Activated CD4-positive, alpha-beta T cell treated with anti-CD3 and anti-CD28 coated beads, Interleukin-10, Interleukin-2, amounts not matched to agents 100 ng/mL and 50 ng/mL, durations not matched to agents 16 hours and 8 hours (primary cell): Measurements from ENCODE around the gene GID8.
"Not testable (repeated sequence)": the region's sequence is repeated elsewhere in the genome, so short reads cannot be mapped to it uniquely, and the experiment has no call there.

Experiments used
- DNase-seq: peaks from one replicate; pipeline ENCODE4 v3.0.0-alpha.2; 2020

Gene GID8

DNA sequence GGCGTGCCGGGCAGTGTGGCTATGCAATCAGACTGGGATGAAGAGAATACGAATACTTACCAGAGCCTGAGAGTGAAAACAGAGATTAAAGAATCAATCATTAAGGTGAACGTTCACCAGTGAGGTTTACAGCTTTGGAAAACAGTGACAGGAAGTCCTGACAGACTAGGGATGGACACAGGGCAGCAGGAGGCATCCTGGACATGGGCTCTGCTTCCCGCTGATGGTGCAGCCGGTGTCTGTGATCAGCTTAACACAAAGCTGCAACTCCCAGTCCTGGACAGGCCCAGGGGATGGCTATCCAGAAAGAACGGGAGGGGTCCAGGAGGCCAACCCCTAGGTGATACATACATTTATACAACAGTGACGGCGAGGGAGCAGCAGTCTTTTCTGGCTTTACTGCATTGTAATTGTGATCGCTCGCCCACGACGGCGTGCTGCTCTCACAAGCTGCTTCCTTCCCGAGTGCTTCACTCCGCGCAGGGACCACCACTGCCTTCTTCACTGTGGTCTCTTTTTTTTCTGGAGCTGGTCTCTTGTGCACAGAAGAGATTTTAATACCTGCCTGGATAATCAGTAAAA, 32.3 kb upstream of the GID8 start:
- DNase-seq = no peak

DNA sequence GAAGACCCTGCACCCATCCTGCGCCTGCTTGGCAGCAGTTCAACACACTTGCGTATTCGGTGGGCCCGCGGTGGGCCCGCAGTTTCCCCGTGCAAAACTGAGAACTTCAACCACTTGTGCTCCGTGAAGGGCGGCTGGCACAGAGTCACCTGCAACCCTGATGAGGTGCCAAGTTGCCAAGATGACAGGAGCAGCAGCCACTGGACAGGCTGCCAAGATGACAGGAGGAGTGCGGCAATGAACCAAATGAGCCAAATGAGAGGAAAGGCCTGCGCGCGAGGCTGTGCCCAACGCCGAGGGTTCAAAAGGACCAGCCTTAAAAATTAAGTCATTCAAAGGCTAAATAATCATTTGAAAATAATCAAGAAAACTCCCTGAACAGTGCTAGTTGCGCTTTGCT, 31.7 kb upstream of the GID8 start:
- DNase-seq = no peak

DNA sequence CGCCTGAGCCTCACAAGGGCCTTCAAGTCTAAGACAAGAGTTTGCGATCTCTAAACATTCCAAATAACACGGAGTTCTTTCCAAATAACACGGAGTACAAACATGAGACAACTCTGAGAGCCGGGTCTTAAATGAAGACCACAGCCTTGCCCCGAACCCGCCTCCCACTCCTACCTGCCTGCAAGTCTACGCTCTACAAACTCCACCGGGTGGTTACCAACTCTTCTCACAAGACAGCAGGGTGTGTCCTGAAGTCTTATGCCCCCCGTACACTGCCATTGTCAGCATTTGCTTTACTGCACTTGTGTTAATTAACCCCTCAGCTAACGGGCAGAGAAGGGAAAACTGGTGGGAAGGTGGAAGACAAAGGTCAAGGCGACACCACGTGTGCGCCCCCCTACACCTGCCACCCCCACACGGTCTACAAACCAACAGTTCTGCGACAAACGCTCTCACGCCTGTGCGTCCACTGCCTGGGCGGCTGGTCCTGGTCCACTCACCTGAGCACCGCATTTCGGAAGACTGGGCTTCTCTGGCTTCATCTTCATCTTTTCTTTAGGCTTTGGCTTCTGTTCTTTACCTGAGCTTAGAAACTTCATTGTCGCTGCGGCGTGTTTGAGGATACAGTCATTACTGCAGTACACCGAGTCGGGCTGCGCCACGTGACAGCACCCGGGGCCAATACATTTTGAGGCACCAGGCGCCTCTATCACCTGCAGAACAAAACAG, 31.1 kb upstream of the GID8 start:
- no peak for DNase-seq

DNA sequence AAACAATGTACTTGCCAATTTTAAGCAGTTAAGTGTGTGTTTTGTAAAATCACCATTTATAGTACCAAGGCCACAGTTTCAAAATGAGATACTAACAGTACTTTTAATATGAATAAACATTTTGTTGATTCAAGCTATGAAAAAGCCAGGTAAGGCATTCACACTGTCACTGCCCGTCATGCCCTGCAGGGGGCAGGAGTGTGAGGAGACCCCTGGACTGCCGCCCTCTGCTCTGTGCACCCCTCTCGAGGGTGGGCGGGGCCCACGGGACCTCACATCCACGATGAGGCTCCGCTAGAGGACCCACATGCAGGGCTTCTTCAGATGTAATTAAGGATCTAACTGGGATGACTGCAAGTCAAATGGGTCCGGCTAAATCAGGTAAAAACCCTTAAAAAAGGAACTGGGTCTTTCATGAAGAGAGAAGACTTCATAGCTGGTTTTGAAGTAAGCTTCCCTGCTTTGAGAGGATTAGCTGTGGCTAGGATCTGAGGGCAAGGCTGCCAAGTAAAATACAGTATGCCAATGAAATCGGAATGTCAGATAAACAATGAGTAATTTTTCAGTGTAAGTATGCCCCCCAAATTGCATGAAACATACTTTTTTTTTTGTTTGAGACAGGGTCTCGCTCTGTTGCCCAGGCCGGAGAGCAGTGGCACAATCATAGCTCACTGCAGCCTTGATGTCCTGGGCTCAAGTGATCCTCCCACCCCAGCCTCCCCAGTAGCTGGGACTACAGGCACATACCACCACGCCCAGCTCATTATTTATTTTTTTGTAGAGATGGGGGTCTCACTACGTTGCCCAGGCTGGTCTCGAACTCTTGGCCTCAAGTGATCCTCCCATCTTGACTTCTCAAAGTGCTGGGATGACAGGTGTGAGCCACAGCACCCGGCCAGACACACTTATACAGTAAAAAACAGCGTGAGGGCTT, 30.3 kb upstream of the GID8 start:
- DNase-seq = peak; percentile 43

DNA sequence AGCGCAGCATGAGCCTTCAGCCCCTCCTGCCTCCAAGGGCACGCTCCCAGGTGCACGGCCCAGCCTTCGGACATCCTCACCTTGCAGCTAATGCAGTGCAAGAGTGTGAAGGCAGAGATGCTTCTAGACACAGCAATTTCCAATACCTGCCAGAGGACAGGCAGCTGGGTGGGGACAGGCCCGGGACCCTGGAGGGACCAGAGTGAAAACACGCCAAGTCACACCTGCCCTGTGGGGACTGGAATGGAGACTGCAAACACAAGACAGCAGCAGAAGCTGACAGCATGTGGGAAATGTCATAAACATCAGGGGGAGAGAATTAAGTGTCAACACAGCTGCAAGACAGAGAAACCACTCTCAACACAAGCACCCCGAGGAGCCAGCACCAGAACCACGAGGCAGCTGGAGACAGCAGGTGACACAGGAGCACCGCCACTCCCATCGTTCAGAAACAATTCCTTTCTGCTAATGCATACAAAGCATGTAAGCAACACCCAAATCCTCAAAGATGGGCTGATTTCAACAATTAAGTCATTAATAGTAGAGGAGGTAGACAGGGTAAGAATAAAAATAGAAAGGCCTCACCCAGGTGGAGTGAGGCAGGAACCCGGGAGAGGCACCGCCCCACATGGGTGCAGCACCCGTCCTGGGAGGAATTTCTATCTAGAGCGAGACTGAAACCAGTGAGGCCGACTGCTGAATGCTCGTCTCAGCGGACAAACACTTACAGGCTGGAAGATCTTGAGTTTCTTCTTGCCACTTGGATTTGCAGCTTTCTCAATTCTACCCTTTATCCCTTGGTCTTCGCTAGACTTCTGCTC, 28.8 kb upstream of the GID8 start:
- DNase-seq = no peak

DNA sequence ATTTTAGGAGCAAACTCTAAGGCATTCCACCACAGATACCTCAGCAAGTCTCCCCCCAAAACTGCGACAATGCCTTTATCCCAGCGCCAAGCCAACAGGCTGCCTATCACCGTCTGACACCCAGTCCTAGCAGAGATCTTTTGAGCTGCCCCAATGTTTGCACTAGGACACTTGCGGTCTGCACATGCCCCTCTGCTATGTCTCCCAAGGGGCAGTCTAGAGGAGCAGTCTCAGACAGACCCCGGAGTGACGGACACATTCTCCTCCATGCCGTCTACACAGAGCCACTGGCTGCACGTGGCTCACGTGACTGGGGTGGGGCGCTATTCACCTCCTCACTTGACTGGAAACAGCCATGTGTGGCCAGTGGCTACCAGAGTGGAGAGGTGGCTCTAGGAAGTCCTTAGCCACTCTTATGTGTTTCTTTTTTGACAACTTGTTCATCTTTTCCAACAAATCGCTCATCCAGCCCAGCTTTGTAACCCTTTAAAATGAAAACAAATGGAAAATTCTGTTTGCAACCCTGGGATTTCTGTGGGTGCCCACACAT, 27.7 kb upstream of the GID8 start:
- DNase-seq = no peak

DNA sequence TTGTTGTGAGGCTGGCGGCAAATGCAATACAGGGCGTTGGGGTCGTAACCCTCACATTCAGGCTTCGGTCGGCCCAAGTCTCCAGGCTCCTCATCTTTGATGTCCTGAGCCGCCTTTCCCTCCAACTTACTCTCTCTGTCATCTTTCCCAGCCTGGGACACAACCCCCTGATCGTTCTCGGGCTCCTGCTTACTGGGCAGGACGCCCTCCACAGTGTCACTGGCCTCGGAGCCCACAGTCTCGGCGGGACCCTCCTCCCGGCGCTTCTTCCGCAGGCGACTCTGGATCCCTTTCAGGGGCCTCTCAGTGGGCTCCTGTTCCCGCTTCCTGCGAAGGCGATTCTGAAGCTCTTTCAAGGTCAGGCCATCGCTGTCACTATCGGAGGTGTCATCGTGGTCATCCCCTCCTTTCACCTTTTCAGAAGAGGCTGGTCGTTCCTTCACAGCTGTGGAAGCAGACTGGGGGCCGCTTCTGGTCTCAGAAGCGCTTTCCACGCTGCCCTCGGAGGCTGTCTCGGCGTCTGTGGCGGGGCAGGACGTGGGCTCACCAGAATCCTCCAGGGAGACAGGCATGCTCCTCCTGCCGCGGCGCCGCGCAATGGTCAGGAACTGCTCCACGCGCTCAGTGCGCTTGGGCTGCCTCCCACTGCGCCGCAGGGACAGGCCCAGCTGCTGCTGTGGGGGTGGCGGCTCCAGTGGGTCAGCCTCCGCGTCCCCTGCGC, 27.0 kb upstream of the GID8 start:
- DNase-seq = no peak

DNA sequence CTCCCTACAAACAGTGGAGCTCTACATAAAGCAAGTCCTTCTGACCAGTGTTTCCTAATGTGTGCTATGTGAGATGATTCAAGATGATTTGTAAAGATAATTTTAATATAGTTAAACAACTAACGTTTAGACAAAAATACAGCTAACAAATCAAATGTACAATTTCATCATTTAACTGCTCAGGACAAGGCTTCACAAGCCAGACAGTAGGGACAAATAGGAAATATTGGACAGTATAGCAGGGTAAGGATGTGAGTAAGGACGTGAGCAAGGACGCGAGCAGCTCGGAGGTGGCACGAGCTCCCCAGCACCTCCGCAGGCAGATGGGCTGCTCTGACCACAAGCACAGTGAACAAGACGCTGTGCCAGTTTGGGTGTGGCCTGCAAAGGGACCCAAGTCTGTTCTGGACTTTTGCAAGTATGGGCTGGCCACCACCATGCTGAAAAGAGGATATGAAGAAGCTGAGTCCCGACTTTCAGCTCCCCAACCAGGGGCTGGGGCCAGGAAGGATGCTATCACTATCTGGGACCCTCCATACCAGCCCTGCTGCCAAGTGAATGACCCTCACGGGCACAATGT, 26.2 kb upstream of the GID8 start:
- DNase-seq = no peak

DNA sequence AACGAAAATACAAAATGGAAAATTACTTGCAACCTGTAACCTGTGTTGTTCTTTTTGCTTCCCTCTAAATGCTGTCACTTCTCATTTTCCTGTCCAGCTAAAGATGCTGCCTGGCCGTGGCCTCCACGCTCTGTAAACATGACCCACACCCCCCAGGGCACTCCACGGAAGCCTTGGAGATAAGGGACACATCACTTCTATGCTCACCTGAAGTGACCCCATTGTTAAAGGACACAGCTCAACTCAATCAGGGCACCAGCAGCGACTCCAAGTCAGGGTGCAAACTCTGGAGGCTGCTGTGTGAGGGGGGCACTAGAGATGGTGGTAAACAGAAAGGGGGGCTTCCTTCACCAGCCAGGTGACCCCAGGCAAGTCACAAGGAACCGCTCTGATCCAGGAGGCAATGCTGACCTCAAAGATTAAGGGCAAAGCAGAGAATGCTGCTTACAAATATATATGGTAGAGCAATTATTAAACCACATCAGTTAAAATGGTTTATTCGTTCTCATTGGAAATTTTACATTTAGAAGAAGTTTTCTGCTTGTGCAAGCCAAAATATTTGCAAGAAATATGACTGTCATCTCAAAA, 24.8 kb upstream of the GID8 start:
- DNase-seq = no peak

DNA sequence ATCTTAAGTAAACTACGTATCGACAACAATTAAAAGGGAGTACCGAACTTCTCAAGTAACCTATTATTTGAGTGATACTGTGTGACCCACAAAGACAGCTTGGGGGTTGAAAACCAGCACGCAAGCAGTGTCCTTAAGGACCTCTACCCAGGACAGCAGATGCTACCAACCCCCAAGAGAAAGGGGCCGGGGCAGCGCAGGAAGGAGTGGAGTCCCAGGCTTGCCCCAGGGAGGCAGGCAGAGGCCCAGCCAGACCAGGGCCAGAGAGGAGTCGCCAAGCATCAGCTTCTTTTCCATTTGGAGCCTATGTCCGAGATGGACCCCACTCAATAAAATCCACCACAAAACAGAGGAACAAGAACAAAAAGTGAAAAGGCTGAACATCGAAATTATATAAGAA, 23.5 kb upstream of the GID8 start:
- no peak for DNase-seq

DNA sequence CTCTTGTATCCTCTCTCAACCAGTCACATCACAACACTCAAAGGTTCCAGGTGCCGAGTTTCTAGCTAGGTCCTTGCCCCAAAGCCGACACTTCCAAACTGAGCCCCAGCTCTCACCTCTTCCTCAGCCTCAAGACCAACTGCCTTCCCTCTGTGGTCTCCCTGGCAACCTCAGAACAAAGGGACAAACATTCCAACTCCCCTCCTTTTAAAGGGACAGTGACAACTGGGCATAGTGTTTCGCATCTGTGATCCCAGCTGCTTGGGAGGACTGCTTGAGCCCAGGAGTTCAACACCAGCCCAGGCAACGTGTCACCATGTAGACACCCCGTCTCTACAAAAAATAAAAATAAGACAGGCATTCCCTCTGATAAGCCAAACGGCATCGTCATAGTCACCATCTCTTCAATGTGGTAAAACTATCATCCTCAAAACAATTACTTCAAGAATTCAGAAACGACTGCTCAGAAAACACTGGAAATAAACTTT, 22.9 kb upstream of the GID8 start:
- peak; percentile 28 for DNase-seq

DNA sequence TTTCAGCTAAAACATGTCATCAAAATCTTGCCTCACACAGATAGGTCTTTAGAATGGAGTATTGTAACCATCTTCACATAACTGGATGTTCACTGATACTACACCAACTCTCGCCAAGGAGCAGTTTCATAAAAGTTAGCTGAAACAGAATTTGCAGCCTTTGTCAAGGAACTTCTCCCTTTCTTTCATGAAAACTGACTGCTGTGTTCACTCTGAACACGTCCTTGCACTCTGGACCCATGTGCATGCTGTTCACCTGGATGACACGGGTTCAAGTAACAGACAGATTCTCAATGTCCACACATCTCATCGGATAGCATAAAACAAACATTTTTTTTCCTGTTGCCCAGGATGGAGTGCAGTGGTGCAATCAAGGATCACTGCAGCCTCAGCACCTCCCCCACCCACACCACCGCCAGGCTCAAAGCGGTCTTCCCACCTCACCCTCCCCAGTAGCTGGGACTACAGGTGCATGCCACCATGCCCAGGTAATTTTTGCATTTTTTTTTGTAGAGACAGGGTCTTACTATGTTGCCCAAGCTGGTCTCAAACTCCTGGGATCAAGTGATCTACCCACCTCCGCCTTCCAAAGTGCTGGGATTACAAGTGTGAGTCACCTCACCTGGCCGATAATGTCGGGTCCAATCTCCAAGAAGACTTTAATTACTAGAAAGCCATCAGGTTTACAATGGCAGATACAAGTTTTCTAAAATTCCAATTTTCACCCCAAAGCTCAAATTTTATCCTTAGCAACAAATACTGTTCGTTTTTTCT, 21.1 kb upstream of the GID8 start:
- no peak for DNase-seq

DNA sequence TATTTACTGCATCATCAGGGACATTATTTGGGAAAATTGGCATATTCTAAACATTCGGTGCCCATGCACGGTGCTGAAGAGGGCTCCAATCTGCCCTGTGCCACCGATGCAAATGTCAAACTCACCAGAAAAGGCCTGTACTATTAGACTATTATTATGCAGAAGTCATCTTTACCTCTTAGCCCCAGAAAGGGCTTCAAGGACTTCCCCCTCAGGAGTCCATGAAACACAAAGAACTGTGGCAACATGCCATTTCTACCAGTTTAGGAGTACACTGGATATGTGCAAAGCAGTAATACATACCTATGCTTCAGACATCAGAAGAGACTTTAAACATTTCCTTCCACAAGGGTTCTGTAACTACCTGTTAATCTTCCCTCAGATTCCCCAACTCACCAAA, 20.2 kb upstream of the GID8 start:
- no peak for DNase-seq

DNA sequence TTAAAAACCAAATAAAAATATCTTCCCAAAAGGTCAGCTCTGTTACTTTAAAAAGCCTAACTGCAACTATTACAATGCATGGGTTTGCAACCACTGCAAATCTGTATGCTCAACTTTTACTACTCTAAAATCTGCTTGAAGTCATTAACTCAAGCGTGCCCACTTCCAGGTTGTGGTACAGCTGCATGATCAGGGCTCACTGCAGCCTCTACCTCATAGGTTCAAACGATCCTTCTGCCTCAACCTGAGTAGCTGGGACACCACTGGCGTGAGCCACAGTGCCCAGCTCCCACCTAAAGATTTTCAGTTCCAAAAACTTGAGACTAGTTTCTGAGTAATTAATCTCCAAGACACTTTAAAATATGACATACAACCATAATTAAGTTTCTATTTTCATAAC, 19.8 kb upstream of the GID8 start:
- peak; percentile 66 for DNase-seq

DNA sequence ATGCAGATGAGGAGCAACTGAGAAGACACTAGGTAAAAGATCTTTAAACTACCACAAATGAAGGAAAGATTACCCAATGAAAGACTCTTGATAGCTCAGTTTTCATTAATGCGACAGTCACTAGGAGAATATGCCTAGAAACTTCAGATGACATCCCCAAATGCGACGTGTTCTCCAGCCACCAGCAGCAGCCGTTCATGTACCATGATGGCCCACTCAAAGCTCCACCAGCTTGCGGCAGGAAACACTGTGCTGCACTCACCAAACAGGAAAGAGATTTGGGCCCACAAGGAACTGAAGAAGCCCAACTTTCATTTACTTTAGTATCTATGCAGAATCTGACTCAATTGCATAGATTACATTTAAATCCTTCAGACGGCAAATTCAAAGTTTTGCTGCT, 19.1 kb upstream of the GID8 start:
- DNase-seq = peak; percentile 82

DNA sequence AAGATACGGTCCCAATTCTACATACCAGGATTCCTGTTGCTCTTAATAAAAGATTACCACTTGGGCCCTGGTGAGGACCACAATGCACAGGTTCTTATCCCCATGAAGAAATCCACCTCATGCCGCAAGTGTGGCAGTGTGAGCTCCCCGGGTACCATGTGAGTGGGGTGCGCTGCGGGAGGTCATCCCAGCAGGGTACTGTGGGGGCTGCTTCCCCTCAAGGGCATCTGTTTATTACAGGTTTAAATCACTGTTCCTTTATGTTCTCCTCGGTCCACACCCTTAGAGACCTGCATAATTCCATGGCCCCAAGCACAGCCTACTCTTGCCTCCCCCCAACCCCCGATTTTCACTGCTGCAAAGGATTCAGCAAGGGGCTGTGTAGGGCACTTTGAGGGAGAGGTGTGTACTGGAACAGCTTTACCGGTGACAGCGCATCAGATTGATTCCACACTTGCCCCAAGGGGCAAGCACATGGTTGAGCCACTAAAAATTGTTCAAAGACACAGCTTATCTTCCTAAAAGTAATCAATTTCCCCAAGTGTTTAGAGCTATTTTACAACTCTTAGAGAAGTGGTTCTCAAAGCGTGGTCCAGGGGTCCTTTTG, 17.8 kb upstream of the GID8 start:
- DNase-seq = no peak

DNA sequence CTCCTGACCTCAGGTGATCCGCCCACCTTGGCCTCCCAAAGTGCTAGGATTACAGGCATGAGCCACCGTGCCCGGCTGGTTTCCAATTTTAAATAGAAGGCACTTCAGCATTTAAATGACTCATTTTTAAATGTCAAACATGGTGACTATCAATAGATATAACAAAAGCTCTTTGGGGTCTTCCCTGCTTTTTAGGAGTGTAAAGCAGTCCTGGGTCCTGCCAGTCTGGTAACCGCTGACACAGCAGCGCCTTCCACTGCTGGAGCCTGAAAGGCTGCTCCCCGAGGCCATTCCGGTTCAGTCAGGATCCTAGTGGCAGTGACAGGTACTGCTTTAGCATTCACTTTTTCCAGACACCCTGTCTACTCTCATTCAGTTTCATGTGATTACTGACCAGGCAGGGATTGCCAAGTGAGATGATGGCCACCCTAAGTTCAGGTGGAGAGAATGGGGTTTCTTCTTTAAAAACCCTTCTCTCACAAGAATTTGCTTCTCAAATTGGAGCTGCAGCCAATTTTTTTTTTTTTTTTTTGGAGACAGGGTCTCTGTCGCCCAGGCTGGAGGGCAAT, 16.7 kb upstream of the GID8 start:
- DNase-seq = peak; percentile 82

DNA sequence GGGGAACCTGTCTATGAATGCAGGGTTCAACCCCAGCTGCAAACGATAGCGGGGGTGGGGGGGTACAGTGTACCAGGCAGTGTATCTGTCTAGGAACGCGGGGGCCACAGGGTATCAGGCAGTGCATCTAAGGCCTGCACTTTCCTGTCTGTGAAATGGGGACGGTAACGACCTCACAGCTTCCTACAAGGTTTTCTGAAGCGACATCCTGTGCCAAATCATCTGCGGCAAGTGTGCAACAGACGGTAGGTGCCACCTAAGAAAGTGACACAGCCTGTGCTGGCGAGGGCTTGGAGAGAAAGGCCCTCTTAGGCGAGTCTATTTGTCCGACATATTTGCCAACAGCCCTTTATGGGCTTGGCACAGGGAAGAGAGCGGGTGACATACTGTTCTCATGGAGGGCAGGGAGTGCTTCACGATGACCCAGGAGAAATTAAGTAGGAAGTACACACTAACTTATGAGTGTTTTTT, 15.5 kb upstream of the GID8 start:
- DNase-seq = peak; percentile 86

DNA sequence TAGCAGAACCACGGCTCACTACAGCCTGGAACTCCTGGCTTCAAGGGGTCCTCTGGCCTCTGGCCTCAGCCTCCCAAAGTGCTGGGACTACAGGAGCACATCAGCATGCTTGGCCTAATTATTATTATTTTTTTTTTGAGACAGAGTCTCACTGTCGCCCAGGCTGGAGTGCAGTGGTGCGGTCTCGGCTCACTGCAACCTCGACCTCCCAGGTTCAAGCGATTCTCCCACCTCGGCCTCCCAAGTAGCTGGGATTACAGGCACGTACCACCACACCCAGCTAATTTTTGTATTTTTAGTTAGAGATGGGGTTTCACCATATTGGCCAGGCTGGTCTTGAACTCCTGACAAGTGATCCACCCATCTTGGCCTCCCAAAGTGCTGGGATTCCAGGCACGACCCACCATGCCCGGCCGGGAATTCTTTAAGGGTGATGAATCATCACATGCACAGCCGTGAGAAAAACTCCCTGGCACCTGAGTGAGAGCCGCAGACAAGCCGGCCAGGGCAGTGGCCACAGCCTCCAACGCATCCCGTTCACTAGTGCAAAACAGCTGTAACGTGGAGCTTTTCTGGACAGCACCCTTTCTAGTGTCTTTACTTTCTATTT, 14.8 kb upstream of the GID8 start:
- DNase-seq = not testable (repeated sequence)
